ENCODE measurements around the gene LGR5. TPM values are rescaled to one million over a fixed set of nuclear protein-coding genes. Genes with fewer than 3 reads are reported as not detected.

LGR5 gene
- total and polyA plus RNA-seq, 2 of the 4 experiments (the other 2 are of a cell fraction): not detected

DNA sequence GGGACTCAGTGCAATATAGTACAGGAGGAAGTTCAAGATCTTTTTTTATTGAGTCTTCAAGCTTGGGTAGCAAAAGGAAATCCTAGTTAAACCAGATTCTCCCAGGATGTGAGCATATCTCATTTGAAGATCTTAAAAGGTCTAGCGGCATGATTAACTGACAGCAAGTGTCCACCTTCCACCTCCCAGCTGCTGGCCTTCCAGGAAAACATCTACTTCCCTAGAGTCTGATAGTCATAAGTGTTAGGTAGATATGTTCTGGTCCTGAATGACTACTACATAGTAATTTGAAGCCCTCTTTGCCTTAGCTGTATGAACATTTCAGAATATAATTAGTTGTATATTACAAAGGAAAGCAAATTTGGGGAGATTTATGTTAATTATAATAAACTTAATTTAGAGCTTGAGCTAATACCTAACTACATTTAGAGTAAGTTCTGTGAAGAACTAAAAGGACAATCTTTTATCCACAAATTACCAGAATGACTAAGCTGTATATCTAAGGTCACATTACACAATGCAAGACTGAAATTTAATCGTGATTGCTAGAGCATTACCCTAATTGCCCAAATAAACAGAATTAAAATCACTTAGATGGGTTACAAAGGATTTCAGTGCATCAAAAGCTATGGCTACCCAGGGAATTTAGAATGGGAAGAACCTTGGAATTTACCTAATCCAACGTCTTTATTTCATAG is 9.9 kb downstream of the LGR5 start:
- H3K9me1 ChIP-seq (ENCODE audit: insufficient read depth, low read length): no peaks in the 10 kb centered on the region
- H3K56ac ChIP-seq (ENCODE audit: extremely low read depth, insufficient read depth, low read length): no peak overlapping the region
- H4K91ac ChIP-seq (ENCODE audit: insufficient read depth, low read depth, low read length): no peak overlapping the region
- H3K27me3 ChIP-seq (ENCODE audit: control insufficient read depth, insufficient read depth, low read length): peaks cover 12% of the 10 kb centered on the region
- intact Hi-C loops (cut with micrococcal nuclease) (no loop called here), dilution Hi-C loops (cut with HindIII; ENCODE audit: low sequenced_read_pairs, unreplicated experiment) (no loop called here), in situ Hi-C loops (cut with MboI; ENCODE audit: low sequenced_read_pairs) (no loop called here)
- H3K4me1 ChIP-seq (ENCODE audit: control insufficient read depth, insufficient read depth, low read length): no peaks in the 10 kb centered on the region
- ATAC-seq (ENCODE audit: low read depth): no peak
- TF ChIP-seq RAD21 (IDR thresholded peaks at IDR 0.05; ENCODE audit: low read length) (no peak), SMC3 (IDR thresholded peaks at IDR 0.05; ENCODE audit: low read depth, low read length) (no peak), CHD1 (IDR thresholded peaks at IDR 0.05; ENCODE audit: low read depth, low read length) (no peak), POLR2A (IDR thresholded peaks at IDR 0.05; ENCODE audit: low read depth, low read length) (no peak), USF2 (IDR thresholded peaks at IDR 0.05; ENCODE audit: low read depth, low read length) (no peak), NFE2L2 (IDR thresholded peaks at IDR 0.05; ENCODE audit: low read depth, low read length) (no peak), RFX5 (IDR thresholded peaks at IDR 0.05; ENCODE audit: low read depth, low read length) (no peak)
- H2AK5ac ChIP-seq (ENCODE audit: low read depth, low read length): no peak overlapping the region
- H4K5ac ChIP-seq (ENCODE audit: low read depth, low read length): no peak overlapping the region
- no peak overlapping the region for H4K8ac ChIP-seq (ENCODE audit: low read depth in 2 of 2, low read length in 2 of 2)
- BruUV-seq (replicated peaks): no TSS peak
- H2BK20ac ChIP-seq (ENCODE audit: low read depth, low read length): no peak overlapping the region
- no peak overlapping the region for H3K4me2 ChIP-seq (ENCODE audit: low read depth, low read length)
- CTCF ChIA-PET: no interaction called here
- H3K9me3 ChIP-seq (ENCODE audit: control insufficient read depth, insufficient read depth, low read length): no peaks in the 10 kb centered on the region
- no CpG with 5 or more reads among the region's 3 CpGs for WGBS, 2 experiments (ENCODE audit: extremely low coverage in 2 of 2, insufficient read length in 1 of 2)
- no peaks in the 10 kb centered on the region for H4K20me1 ChIP-seq (ENCODE audit: insufficient read depth, low read length)
- no peaks in the 10 kb centered on the region for H3K36me3 ChIP-seq (ENCODE audit: control insufficient read depth, insufficient read depth, low read length)
- no peaks in the 10 kb centered on the region for H3K79me1 ChIP-seq (ENCODE audit: low read depth in 1 of 2, low read length in 2 of 2)
- H2BK5ac ChIP-seq (ENCODE audit: low read depth, low read length, poor library complexity, severe bottlenecking): no peak overlapping the region
- H2AFZ ChIP-seq (replicated peaks; ENCODE audit: low read length, poor library complexity): no peak overlapping the region
- no peak overlapping the region for H3K4me3 ChIP-seq (ENCODE audit: insufficient read depth, low read depth, low read length)
- no peak overlapping the region for H3K18ac ChIP-seq (ENCODE audit: low read depth, low read length)
- no peak overlapping the region for H2AK9ac ChIP-seq (replicated peaks; ENCODE audit: low read depth, low read length, poor library complexity)
- no peak for DNase-seq
- H3K14ac ChIP-seq (replicated peaks; ENCODE audit: low read depth, low read length): no peak overlapping the region
- POLR2A ChIA-PET (ENCODE audit: unreplicated experiment): no interaction called here
- no peak overlapping the region for H2BK15ac ChIP-seq (ENCODE audit: low read depth, low read length)
- H3K9ac ChIP-seq (ENCODE audit: low read depth, low read length): no peak overlapping the region
- H3K23ac ChIP-seq (ENCODE audit: low read depth, low read length): no peak overlapping the region
- H3K4ac ChIP-seq (ENCODE audit: low read depth, low read length): no peak overlapping the region
- H2BK120ac ChIP-seq (ENCODE audit: low read depth, low read length): no peak overlapping the region
- H3K27ac ChIP-seq (ENCODE audit: insufficient read depth, low read length): no peak overlapping the region

Measured in IMR-90 (cell line).